ENCODE results near the gene HDAC2. TPM values are rescaled to one million over a fixed set of nuclear protein-coding genes. Genes with fewer than 3 reads are reported as not detected.

Gene HDAC2
- total RNA-seq, 1 experiment from 2014 or later, result 321 TPM

DNA sequence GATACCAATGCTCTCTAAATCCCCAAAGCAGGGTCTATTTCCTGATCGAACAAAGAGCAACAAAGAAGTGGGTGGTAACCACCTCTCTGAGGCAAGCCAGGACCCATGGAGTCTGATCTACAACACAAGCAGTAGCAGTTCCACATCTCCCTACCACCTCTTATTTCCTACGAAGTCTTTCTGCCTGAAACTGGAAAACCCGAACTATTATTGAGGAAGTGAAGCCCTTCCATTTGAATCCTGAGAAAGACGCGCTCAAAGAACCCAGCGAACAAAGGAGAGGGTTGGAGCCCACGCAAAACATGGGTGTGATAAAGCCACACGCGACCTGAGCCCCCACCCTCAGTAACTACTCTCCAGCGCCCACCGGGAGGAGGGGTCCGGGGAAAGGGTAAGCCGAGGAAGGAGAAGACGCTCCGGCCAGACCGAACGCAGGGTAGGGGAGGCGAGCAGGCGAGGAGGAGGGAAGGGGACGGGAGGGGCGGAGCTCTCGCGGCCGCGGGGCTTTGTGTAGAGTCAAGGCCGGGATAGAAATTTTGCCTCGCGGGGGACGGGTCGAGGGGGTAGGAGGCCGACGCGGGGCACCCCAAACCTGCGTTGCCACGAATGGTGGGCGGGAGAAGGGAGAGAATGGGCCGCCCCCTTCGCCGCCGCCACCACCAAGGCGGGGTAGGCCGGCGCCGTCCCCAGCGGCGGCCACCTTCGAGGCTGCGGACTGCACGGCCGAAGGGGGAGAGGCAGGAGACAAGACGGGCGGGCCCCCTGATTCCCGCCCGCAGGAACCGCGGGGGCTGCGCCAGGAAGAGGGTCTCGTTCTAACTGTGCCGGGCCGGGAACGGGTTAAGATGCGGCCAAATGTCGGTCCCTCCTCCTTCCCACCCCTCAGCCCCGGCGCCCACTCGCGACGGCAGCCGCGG is 802 bp downstream of the HDAC2 start (continued):
- TF ChIP-seq, protein P1, sequence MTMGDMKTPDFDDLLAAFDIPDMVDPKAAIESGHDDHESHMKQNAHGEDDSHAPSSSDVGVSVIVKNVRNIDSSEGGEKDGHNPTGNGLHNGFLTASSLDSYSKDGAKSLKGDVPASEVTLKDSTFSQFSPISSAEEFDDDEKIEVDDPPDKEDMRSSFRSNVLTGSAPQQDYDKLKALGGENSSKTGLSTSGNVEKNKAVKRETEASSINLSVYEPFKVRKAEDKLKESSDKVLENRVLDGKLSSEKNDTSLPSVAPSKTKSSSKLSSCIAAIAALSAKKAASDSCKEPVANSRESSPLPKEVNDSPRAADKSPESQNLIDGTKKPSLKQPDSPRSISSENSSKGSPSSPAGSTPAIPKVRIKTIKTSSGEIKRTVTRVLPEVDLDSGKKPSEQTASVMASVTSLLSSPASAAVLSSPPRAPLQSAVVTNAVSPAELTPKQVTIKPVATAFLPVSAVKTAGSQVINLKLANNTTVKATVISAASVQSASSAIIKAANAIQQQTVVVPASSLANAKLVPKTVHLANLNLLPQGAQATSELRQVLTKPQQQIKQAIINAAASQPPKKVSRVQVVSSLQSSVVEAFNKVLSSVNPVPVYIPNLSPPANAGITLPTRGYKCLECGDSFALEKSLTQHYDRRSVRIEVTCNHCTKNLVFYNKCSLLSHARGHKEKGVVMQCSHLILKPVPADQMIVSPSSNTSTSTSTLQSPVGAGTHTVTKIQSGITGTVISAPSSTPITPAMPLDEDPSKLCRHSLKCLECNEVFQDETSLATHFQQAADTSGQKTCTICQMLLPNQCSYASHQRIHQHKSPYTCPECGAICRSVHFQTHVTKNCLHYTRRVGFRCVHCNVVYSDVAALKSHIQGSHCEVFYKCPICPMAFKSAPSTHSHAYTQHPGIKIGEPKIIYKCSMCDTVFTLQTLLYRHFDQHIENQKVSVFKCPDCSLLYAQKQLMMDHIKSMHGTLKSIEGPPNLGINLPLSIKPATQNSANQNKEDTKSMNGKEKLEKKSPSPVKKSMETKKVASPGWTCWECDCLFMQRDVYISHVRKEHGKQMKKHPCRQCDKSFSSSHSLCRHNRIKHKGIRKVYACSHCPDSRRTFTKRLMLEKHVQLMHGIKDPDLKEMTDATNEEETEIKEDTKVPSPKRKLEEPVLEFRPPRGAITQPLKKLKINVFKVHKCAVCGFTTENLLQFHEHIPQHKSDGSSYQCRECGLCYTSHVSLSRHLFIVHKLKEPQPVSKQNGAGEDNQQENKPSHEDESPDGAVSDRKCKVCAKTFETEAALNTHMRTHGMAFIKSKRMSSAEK (CRISPR knock-in tag; IDR thresholded peaks at IDR 0.05; ENCODE audit: borderline replicate concordance), result no peak
- TF ChIP-seq, protein P2, sequence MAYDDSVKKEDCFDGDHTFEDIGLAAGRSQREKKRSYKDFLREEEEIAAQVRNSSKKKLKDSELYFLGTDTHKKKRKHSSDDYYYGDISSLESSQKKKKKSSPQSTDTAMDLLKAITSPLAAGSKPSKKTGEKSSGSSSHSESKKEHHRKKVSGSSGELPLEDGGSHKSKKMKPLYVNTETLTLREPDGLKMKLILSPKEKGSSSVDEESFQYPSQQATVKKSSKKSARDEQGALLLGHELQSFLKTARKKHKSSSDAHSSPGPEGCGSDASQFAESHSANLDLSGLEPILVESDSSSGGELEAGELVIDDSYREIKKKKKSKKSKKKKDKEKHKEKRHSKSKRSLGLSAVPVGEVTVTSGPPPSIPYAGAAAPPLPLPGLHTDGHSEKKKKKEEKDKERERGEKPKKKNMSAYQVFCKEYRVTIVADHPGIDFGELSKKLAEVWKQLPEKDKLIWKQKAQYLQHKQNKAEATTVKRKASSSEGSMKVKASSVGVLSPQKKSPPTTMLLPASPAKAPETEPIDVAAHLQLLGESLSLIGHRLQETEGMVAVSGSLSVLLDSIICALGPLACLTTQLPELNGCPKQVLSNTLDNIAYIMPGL (CRISPR knock-in tag; IDR thresholded peaks at IDR 0.05), result 0 out of 2 replicates have a peak, but pooled peaks have one; percentile 18
- TF ChIP-seq, protein P3, sequence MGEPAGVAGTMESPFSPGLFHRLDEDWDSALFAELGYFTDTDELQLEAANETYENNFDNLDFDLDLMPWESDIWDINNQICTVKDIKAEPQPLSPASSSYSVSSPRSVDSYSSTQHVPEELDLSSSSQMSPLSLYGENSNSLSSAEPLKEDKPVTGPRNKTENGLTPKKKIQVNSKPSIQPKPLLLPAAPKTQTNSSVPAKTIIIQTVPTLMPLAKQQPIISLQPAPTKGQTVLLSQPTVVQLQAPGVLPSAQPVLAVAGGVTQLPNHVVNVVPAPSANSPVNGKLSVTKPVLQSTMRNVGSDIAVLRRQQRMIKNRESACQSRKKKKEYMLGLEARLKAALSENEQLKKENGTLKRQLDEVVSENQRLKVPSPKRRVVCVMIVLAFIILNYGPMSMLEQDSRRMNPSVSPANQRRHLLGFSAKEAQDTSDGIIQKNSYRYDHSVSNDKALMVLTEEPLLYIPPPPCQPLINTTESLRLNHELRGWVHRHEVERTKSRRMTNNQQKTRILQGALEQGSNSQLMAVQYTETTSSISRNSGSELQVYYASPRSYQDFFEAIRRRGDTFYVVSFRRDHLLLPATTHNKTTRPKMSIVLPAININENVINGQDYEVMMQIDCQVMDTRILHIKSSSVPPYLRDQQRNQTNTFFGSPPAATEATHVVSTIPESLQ (CRISPR knock-in tag; IDR thresholded peaks at IDR 0.05), result no peak
- TF ChIP-seq TCF7 (CRISPR knock-in tag; IDR thresholded peaks at IDR 0.05; ENCODE audit: low read depth), result no peak
- TF ChIP-seq ZNF396 (CRISPR knock-in tag; IDR thresholded peaks at IDR 0.05; ENCODE audit: borderline replicate concordance), result no peak
- no peak for TF ChIP-seq GTF2I (CRISPR knock-in tag; conservative IDR thresholded peaks at IDR 0.05)
- TF ChIP-seq ZNF423 (CRISPR knock-in tag; IDR thresholded peaks at IDR 0.05), result no peak
- no peak for TF ChIP-seq CBFB (CRISPR knock-in tag; IDR thresholded peaks at IDR 0.05; ENCODE audit: low read depth)
- TF ChIP-seq, protein P4, sequence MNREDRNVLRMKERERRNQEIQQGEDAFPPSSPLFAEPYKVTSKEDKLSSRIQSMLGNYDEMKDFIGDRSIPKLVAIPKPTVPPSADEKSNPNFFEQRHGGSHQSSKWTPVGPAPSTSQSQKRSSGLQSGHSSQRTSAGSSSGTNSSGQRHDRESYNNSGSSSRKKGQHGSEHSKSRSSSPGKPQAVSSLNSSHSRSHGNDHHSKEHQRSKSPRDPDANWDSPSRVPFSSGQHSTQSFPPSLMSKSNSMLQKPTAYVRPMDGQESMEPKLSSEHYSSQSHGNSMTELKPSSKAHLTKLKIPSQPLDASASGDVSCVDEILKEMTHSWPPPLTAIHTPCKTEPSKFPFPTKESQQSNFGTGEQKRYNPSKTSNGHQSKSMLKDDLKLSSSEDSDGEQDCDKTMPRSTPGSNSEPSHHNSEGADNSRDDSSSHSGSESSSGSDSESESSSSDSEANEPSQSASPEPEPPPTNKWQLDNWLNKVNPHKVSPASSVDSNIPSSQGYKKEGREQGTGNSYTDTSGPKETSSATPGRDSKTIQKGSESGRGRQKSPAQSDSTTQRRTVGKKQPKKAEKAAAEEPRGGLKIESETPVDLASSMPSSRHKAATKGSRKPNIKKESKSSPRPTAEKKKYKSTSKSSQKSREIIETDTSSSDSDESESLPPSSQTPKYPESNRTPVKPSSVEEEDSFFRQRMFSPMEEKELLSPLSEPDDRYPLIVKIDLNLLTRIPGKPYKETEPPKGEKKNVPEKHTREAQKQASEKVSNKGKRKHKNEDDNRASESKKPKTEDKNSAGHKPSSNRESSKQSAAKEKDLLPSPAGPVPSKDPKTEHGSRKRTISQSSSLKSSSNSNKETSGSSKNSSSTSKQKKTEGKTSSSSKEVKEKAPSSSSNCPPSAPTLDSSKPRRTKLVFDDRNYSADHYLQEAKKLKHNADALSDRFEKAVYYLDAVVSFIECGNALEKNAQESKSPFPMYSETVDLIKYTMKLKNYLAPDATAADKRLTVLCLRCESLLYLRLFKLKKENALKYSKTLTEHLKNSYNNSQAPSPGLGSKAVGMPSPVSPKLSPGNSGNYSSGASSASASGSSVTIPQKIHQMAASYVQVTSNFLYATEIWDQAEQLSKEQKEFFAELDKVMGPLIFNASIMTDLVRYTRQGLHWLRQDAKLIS (CRISPR knock-in tag; IDR thresholded peaks at IDR 0.05; ENCODE audit: borderline replicate concordance), result no peak; the same call in 1 of the 2 replicates
- TF ChIP-seq ATF1 (CRISPR knock-in tag; IDR thresholded peaks at IDR 0.05), result no peak
- TF ChIP-seq ZNF671 (CRISPR knock-in tag; IDR thresholded peaks at IDR 0.05), result no peak
- no peak for TF ChIP-seq NR3C1 (CRISPR knock-in tag; conservative IDR thresholded peaks at IDR 0.05; ENCODE audit: low read depth)
- TF ChIP-seq, protein P5, sequence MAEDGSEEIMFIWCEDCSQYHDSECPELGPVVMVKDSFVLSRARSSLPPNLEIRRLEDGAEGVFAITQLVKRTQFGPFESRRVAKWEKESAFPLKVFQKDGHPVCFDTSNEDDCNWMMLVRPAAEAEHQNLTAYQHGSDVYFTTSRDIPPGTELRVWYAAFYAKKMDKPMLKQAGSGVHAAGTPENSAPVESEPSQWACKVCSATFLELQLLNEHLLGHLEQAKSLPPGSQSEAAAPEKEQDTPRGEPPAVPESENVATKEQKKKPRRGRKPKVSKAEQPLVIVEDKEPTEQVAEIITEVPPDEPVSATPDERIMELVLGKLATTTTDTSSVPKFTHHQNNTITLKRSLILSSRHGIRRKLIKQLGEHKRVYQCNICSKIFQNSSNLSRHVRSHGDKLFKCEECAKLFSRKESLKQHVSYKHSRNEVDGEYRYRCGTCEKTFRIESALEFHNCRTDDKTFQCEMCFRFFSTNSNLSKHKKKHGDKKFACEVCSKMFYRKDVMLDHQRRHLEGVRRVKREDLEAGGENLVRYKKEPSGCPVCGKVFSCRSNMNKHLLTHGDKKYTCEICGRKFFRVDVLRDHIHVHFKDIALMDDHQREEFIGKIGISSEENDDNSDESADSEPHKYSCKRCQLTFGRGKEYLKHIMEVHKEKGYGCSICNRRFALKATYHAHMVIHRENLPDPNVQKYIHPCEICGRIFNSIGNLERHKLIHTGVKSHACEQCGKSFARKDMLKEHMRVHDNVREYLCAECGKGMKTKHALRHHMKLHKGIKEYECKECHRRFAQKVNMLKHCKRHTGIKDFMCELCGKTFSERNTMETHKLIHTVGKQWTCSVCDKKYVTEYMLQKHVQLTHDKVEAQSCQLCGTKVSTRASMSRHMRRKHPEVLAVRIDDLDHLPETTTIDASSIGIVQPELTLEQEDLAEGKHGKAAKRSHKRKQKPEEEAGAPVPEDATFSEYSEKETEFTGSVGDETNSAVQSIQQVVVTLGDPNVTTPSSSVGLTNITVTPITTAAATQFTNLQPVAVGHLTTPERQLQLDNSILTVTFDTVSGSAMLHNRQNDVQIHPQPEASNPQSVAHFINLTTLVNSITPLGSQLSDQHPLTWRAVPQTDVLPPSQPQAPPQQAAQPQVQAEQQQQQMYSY (CRISPR knock-in tag; IDR thresholded peaks at IDR 0.05), result no peak
- 0 out of 2 replicates have a peak, but pooled peaks have one; percentile 16 for TF ChIP-seq FOXP1 (CRISPR knock-in tag; IDR thresholded peaks at IDR 0.05; ENCODE audit: borderline replicate concordance)
- TF ChIP-seq, protein P6, sequence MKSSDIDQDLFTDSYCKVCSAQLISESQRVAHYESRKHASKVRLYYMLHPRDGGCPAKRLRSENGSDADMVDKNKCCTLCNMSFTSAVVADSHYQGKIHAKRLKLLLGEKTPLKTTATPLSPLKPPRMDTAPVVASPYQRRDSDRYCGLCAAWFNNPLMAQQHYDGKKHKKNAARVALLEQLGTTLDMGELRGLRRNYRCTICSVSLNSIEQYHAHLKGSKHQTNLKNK (CRISPR knock-in tag; IDR thresholded peaks at IDR 0.05), result no peak
- TF ChIP-seq, protein P7, sequence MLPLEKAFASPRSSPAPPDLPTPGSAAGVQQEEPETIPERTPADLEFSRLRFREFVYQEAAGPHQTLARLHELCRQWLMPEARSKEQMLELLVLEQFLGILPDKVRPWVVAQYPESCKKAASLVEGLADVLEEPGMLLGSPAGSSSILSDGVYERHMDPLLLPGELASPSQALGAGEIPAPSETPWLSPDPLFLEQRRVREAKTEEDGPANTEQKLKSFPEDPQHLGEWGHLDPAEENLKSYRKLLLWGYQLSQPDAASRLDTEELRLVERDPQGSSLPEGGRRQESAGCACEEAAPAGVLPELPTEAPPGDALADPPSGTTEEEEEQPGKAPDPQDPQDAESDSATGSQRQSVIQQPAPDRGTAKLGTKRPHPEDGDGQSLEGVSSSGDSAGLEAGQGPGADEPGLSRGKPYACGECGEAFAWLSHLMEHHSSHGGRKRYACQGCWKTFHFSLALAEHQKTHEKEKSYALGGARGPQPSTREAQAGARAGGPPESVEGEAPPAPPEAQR (CRISPR knock-in tag; IDR thresholded peaks at IDR 0.05), result no peak
- TF ChIP-seq NR1H2 (CRISPR knock-in tag; IDR thresholded peaks at IDR 0.05), result no peak
- TF ChIP-seq NFYB (CRISPR knock-in tag; conservative IDR thresholded peaks at IDR 0.05; ENCODE audit: low read depth), result no peak

Measured in WTC11 (cell line).